ENCODE measurements around the gene BLMH.

The BLMH gene, protein sequence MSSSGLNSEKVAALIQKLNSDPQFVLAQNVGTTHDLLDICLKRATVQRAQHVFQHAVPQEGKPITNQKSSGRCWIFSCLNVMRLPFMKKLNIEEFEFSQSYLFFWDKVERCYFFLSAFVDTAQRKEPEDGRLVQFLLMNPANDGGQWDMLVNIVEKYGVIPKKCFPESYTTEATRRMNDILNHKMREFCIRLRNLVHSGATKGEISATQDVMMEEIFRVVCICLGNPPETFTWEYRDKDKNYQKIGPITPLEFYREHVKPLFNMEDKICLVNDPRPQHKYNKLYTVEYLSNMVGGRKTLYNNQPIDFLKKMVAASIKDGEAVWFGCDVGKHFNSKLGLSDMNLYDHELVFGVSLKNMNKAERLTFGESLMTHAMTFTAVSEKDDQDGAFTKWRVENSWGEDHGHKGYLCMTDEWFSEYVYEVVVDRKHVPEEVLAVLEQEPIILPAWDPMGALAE

DNA sequence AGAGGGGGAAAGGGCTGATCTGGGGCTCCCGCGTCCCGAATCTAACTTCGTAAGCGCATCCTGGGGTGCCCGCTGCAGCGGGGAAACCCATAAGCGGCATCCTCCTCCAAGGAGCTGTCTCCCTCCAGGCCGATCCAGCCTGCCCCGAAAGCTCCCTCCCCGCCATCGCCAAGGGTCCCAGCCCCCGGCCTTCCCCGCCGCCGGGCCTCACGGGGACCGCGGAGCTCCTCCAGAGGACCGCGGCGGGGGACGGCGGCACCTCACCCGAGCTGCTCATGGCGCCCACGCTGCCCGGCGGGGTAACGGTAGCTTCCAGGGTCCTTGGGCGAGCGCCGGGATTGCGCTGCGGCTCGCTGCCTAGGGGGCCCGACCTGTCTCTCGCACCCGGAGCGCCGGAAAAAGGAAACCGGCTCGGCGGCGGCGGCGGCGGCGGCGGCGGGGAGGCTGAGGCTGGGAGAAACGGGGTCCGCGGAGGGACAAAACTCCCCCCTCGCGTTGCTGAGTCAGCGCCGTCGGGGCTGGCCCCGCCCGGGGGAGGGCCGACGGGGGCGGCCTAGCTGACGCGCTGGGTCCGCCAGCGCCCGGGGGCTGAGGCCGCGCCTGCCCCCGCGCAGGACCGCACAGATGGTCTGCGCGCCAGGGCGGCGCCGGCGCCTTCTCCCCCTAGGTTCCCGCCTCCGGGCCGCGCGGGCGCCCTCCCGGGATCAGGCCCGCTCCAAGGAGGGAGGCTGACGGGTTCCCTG is at the start of gene BLMH:
BLMH (minus strand) TSS at position 402 of the 743 bp plus-strand sequence; CDS start at position 277, 125 bp downstream.
- H2AFZ ChIP-seq (ENCODE audit: low read depth): peak within 1 kb of the TSS; percentile 97
- peaks cover 17% of the 10 kb centered on the region; the same call in 1 of the 2 replicates for H3K79me2 ChIP-seq (ENCODE audit: insufficient read depth, low read depth)
- peaks cover 18% of the 10 kb centered on the region for H3K4me1 ChIP-seq (ENCODE audit: low read depth, poor library complexity, severe bottlenecking)
- H3K4me3 ChIP-seq (IDR thresholded peaks at IDR 0.05; ENCODE audit: insufficient read depth, low read depth, low read length): peak within 1 kb of the TSS; percentile 55
- TF ChIP-seq, protein P1, sequence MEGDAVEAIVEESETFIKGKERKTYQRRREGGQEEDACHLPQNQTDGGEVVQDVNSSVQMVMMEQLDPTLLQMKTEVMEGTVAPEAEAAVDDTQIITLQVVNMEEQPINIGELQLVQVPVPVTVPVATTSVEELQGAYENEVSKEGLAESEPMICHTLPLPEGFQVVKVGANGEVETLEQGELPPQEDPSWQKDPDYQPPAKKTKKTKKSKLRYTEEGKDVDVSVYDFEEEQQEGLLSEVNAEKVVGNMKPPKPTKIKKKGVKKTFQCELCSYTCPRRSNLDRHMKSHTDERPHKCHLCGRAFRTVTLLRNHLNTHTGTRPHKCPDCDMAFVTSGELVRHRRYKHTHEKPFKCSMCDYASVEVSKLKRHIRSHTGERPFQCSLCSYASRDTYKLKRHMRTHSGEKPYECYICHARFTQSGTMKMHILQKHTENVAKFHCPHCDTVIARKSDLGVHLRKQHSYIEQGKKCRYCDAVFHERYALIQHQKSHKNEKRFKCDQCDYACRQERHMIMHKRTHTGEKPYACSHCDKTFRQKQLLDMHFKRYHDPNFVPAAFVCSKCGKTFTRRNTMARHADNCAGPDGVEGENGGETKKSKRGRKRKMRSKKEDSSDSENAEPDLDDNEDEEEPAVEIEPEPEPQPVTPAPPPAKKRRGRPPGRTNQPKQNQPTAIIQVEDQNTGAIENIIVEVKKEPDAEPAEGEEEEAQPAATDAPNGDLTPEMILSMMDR (conservative IDR thresholded peaks at IDR 0.05; ENCODE audit: low read depth, low read length): no peak
- no peaks in the 10 kb centered on the region for H3K27me3 ChIP-seq (ENCODE audit: insufficient read depth, low read depth)
- H3K4me2 ChIP-seq: peak within 1 kb of the TSS; percentile 55
- H3K36me3 ChIP-seq (ENCODE audit: insufficient read depth): peaks cover 16% of the 10 kb centered on the region; the same call in 1 of the 2 replicates
- no peaks in the 10 kb centered on the region for H4K20me1 ChIP-seq (ENCODE audit: insufficient read depth)
- peak within 1 kb of the TSS; percentile 79 for H3K9ac ChIP-seq
- H3K27ac ChIP-seq: peak within 1 kb of the TSS; percentile 50

DNA sequence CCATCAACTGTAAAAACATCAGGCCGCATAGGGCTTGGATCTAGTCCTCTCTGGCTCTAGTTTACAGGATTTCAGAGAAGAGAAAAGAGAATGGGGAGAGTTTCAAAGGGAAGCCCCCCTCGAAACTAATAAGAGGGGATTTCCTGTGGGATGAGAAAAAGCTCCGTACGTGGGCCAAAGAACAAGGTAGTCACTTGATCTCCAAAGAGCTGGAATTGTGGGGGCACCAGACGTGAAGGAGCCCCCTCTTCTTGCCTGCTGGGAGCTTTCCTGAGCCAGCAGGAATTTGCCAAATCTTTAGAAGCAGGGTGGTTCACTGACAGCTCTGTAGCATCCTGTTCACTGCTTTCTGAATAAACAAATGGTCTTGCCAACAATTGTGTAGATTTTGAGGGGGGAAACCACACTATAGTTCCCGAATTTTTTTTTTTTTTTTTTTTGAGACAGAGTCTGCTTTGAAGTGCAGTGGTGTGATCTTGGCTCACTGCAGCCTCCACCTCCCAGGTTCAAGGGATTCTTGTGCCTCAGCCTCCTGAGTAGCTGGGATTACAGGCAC is 49.1 kb upstream of the BLMH start:
- Histone ChIP-seq H3K4me3 (IDR thresholded peaks at IDR 0.05; ENCODE audit: insufficient read depth, low read depth, low read length) (no peak overlapping the region), H3K36me3 (ENCODE audit: insufficient read depth) (no peaks in the 10 kb centered on the region), H3K27me3 (ENCODE audit: insufficient read depth, low read depth) (no peaks in the 10 kb centered on the region), H3K27ac (no peak overlapping the region), H3K9ac (no peak overlapping the region), H3K4me1 (ENCODE audit: low read depth, poor library complexity, severe bottlenecking) (peaks cover 24% of the 10 kb centered on the region), H2AFZ (ENCODE audit: low read depth) (peak overlapping the region; percentile 63), H4K20me1 (ENCODE audit: insufficient read depth) (no peaks in the 10 kb centered on the region), H3K4me2 (peak overlapping the region; percentile 39; the same call in 1 of the 2 replicates), H3K79me2 (ENCODE audit: insufficient read depth, low read depth) (no peaks in the 10 kb centered on the region)
- TF ChIP-seq, protein P1 (conservative IDR thresholded peaks at IDR 0.05; ENCODE audit: low read depth, low read length): no peak

GRCh38 chr17:30339086-30339485 is 47.3 kb upstream of the BLMH start:
- H3K27me3 ChIP-seq (ENCODE audit: insufficient read depth, low read depth): no peaks in the 10 kb centered on the region
- H3K9ac ChIP-seq: no peak overlapping the region
- H2AFZ ChIP-seq (ENCODE audit: low read depth): no peak overlapping the region
- TF ChIP-seq, protein P1 (conservative IDR thresholded peaks at IDR 0.05; ENCODE audit: low read depth, low read length): no peak
- H4K20me1 ChIP-seq (ENCODE audit: insufficient read depth): no peaks in the 10 kb centered on the region
- H3K4me3 ChIP-seq (IDR thresholded peaks at IDR 0.05; ENCODE audit: insufficient read depth, low read depth, low read length): no peak overlapping the region
- H3K27ac ChIP-seq: no peak overlapping the region
- H3K36me3 ChIP-seq (ENCODE audit: insufficient read depth): no peaks in the 10 kb centered on the region
- H3K4me2 ChIP-seq: no peak overlapping the region
- H3K79me2 ChIP-seq (ENCODE audit: insufficient read depth, low read depth): no peaks in the 10 kb centered on the region
- peaks cover 25% of the 10 kb centered on the region for H3K4me1 ChIP-seq (ENCODE audit: low read depth, poor library complexity, severe bottlenecking)

GRCh38 chr17:30337393-30337999 is 45.8 kb upstream of the BLMH start:
- H3K4me3 ChIP-seq (IDR thresholded peaks at IDR 0.05; ENCODE audit: insufficient read depth, low read depth, low read length): no peak overlapping the region
- H4K20me1 ChIP-seq (ENCODE audit: insufficient read depth): no peaks in the 10 kb centered on the region
- H3K4me1 ChIP-seq (ENCODE audit: low read depth, poor library complexity, severe bottlenecking): peaks cover 41% of the 10 kb centered on the region
- no peak overlapping the region for H3K9ac ChIP-seq
- no peak overlapping the region for H3K4me2 ChIP-seq
- no peak overlapping the region for H3K27ac ChIP-seq
- no peak overlapping the region for H2AFZ ChIP-seq (ENCODE audit: low read depth)
- TF ChIP-seq, protein P1 (conservative IDR thresholded peaks at IDR 0.05; ENCODE audit: low read depth, low read length): no peak
- no peaks in the 10 kb centered on the region for H3K79me2 ChIP-seq (ENCODE audit: insufficient read depth, low read depth)
- H3K36me3 ChIP-seq (ENCODE audit: insufficient read depth): no peaks in the 10 kb centered on the region
- H3K27me3 ChIP-seq (ENCODE audit: insufficient read depth, low read depth): no peaks in the 10 kb centered on the region
